Esophagus squamous epithelium (tissue), 5 donors: Measurements from ENCODE around the gene TPRKB. TPM values are rescaled to one million over a fixed set of nuclear protein-coding genes. Genes with fewer than 3 reads are reported as not detected.
"Not testable (repeated sequence)": the region's sequence is repeated elsewhere in the genome, so short reads cannot be mapped to it uniquely, and the experiment has no call there.

Experiments used
- DNase-seq: peaks from one replicate; lab custom pipeline; 2025; lab: John Stamatoyannopoulos, UW
- H3K27ac ChIP-seq, 4 donors: fragments of 200-600 bp; sonication (generic); one replicate each; pipeline ENCODE4 v1.5.1; 2016 to 2019; ENCODE audit warnings: mild to moderate bottlenecking in 1 of 4
- H3K27me3 ChIP-seq, 4 donors: fragments of 200-600 bp; sonication (generic); 1 replicate in 3 of 4; 2 replicates in 1 of 4; pipeline versions ENCODE4 v1.5.1 to v1.6.0; 2017 to 2021; ENCODE audit warnings: antibody characterized with exemption in 1 of 4
- H3K36me3 ChIP-seq, 3 donors: fragments of 200-600 bp; sonication (generic); one replicate each; pipeline ENCODE4 v1.5.1; 2016 to 2019
- H3K4me1 ChIP-seq, 3 donors: fragments of 200-600 bp; sonication (generic); one replicate each; pipeline ENCODE4 v1.5.1; 2017 to 2019
- H3K4me3 ChIP-seq, 4 donors: fragments of 200-600 bp; sonication (generic); 1 replicate in 3 of 4; 2 replicates in 1 of 4; pipeline ENCODE4 v1.5.1; 2016 to 2019; ENCODE audit warnings: mild to moderate bottlenecking in 2 of 4, moderate library complexity in 1 of 4
- H3K9me3 ChIP-seq, 3 donors: fragments of 200-600 bp; sonication (generic); one replicate each; pipeline ENCODE4 v1.5.1; 2016 to 2019
- POLR2A ChIP-seq, 4 donors: fragments of 450-650 bp; IDR thresholded peaks; one replicate each; pipeline ENCODE4 v1.6.1; 2017; ENCODE audit warnings: antibody characterized with exemption in 4 of 4, mild to moderate bottlenecking in 4 of 4, moderate library complexity in 3 of 4
- WGBS, 2 donors: methylation state at CpG; one replicate each; pipeline ENCODE4 v1.1.5; 2018; 5-methylcytosine and 5-hydroxymethylcytosine counted together
- intact Hi-C: fragments of 100-400 bp; cut with DNase I; formaldehyde crosslinking; loops from one replicate; pipeline ENCODE4 v1.15.0; 2022
- total RNA-seq, 4 donors: library from RNA; depleted of rRNA; stranded (reverse); fragments of >200 nt; gene quantifications; one replicate each; pipeline ENCODE4 v1.1.0, GENCODE V29; 2016
- TF ChIP-seq, protein P1 (sequence below), 6 experiments: fragments of 450-650 bp in 4 of 6; fragments of 200-600 bp in 2 of 6; sonication (generic) in 2 of 6; IDR thresholded peaks; one replicate each; pipeline ENCODE4 v1.5.1; 2016 to 2019; ENCODE audit warnings: antibody characterized with exemption in 6 of 6, mild to moderate bottlenecking in 4 of 6, moderate library complexity in 4 of 6
- donor health status: DM: yes; HTN: yes; CAD: no.

Gene TPRKB
- total RNA-seq, 4 donors from 2014 or later: 23.3 to 49.8 (median 44.9) TPM

DNA sequence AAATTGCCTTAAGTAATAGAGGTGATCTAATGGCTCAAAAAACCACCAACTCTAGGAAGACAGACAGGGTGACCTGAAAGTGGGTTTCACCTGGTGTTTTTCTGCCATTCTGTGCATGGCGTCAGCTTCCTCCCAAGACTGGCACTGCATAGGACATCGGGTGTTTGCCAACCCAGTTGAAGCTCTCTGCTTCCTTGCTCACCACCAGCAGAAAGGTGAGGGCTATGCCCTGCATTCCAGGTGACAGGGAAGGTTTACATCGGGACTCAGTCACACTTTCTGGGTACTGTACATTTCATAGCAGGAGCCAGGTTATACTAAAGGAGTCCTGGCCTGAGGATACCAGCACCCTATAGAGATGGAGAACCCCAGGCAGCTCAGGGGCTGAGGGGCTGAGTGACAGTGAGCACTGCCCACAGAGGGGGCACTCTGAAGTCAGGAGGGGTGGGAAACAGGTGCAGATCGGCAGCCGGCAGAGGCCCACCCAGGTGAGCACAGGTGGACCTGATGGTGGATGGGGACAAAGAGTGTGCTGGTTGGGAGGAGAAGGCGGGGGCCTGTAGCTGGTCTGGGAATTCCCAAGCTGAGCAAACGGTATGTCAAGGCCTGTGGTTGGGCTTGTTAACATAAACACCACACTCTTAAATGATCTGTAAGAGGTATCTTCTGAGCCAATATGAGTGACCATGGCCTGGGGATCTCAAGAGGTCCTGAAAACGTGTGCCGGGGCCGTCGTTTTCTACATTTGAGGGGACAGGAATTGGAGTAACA is 18.1 kb downstream of the TPRKB start:
- H3K4me1 ChIP-seq: peaks cover 0 to 5% (median 0%) of the 10 kb centered on the region in 3 donors
- intact Hi-C loops: no loop called here
- no peaks in the 10 kb centered on the region for H3K9me3 ChIP-seq
- WGBS, 2 donors: 73 to 77% methylated on average over 7 to 10 of the region's 11 CpGs
- H3K27ac ChIP-seq: no peak overlapping the region
- no peak for TF ChIP-seq POLR2A (IDR thresholded peaks at IDR 0.05)
- TF ChIP-seq, protein P1, sequence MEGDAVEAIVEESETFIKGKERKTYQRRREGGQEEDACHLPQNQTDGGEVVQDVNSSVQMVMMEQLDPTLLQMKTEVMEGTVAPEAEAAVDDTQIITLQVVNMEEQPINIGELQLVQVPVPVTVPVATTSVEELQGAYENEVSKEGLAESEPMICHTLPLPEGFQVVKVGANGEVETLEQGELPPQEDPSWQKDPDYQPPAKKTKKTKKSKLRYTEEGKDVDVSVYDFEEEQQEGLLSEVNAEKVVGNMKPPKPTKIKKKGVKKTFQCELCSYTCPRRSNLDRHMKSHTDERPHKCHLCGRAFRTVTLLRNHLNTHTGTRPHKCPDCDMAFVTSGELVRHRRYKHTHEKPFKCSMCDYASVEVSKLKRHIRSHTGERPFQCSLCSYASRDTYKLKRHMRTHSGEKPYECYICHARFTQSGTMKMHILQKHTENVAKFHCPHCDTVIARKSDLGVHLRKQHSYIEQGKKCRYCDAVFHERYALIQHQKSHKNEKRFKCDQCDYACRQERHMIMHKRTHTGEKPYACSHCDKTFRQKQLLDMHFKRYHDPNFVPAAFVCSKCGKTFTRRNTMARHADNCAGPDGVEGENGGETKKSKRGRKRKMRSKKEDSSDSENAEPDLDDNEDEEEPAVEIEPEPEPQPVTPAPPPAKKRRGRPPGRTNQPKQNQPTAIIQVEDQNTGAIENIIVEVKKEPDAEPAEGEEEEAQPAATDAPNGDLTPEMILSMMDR (IDR thresholded peaks at IDR 0.05): no peak
- no peaks in the 10 kb centered on the region for H3K27me3 ChIP-seq
- DNase-seq: no peak
- H3K4me3 ChIP-seq: no peak overlapping the region
- H3K36me3 ChIP-seq: no peaks in the 10 kb centered on the region

DNA sequence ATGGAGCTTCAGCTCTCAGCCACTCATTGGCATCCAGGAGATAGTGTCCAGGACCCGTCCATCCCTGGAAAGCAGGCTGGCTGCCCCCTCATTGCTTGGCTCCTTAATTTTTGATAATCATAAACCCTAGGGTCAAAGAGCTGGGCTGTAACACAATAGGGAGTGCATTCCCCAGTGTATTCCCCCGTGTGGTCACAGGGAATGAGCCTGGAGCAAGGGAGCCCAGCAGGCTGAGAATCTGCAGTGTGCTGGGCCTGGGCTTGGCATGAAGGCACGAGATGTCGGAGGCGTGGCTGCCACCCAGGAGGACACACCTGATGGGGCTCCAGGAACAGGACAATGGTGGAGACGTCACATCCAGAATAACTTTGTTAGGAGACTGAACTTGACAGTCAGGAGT is 18.7 kb downstream of the TPRKB start:
- H3K9me3 ChIP-seq: no peaks in the 10 kb centered on the region
- intact Hi-C loops: no loop called here
- no peak overlapping the region for H3K4me3 ChIP-seq
- H3K27me3 ChIP-seq: no peaks in the 10 kb centered on the region
- H3K27ac ChIP-seq: no peak overlapping the region
- WGBS, 2 donors: 84 to 86% methylated on average over 1 to 5 of the region's 6 CpGs
- TF ChIP-seq, protein P1 (IDR thresholded peaks at IDR 0.05): no peak
- no peak for TF ChIP-seq POLR2A (IDR thresholded peaks at IDR 0.05)
- no peak for DNase-seq
- H3K4me1 ChIP-seq: peaks cover 0 to 5% (median 0%) of the 10 kb centered on the region in 3 donors
- no peaks in the 10 kb centered on the region for H3K36me3 ChIP-seq

DNA sequence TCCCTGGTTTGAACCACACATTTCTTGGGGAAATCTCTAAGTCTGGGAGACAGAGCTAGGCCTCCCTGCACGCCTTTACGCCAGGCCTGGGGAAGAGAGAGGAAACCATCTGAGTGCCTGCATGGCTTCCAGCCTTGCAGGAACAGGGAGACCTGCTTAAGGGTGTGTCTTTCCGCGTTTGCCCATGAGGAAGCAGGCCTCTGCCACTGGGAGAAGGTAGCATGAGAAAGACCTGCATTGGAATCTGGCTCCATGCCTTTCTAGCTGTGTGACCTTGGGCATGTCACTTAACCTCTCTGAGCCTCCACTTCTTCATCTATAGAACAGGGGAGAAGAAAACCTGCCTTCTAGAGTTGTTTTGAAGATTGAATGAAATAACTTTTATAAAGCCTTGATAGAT is 19.4 kb downstream of the TPRKB start:
- H3K27me3 ChIP-seq, intact Hi-C loops, H3K4me1 ChIP-seq, DNase-seq, H3K9me3 ChIP-seq, H3K36me3 ChIP-seq, H3K27ac ChIP-seq, H3K4me3 ChIP-seq: not testable (repeated sequence)
- no CpG with 5 or more reads among the region's 4 CpGs for WGBS, 2 donors

DNA sequence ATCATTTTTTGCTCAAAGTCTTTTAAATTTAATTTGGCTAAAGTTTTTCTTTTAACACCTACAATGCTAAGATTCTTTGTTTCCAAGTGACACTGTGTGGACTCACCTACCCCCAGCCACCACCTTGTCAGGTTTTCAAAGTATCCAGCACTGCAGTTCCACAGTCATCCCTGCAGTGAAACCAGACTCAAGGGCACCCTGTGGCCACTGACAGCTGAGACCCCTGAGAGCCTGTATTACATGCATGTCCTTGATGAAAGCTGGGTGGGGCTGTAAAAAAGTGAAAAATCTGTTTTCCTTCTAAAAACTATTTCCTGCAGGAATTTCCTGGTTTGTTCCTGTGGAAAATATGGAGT is 19.9 kb downstream of the TPRKB start:
- Histone ChIP-seq H3K4me3 (no peak overlapping the region), H3K4me1 (peaks cover 0 to 5% (median 0%) of the 10 kb centered on the region in 3 donors), H3K9me3 (no peaks in the 10 kb centered on the region), H3K27ac (peak overlapping the region in 1 of 4 donors; percentile 50), H3K36me3 (no peaks in the 10 kb centered on the region), H3K27me3 (no peaks in the 10 kb centered on the region)
- DNase-seq: no peak
- intact Hi-C loops: no loop called here
- TF ChIP-seq, protein P1 (IDR thresholded peaks at IDR 0.05): no peak
- TF ChIP-seq POLR2A (IDR thresholded peaks at IDR 0.05): no peak

DNA sequence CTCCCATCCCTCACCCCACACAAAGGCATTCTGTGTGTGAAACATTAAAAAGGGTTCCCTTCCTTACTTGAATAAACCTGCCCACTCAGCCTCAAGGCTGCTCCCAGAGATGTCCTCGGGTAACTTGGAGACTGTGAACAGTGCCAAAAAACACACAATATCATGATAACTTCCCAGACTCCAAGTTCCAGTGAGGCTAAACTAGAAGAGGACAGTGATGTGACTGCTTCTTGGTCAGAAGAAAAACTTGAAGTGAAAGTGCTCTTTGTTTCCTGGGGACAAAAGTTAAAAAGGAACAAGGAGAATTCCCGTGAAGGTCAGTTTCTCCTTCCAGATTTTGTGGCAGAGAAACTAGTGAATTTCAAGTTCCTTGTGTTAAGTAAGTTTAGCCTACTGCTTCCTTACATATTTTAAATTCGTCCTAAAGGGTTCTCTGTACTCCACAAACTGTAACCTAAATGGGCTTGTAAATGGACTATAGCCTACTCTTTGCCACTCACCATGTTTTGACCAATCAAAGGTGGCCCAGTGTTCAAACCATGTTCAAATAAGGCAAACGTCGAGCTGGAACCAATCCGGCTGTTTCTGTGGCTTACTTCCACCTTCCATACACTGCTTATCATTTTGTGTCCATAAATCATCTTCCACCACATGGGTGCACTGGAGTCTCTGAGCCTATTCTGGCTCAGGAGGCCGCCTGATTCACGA is 20.4 kb downstream of the TPRKB start:
- Histone ChIP-seq H3K9me3 (no peaks in the 10 kb centered on the region), H3K27me3 (no peaks in the 10 kb centered on the region), H3K36me3 (no peaks in the 10 kb centered on the region), H3K4me3 (no peak overlapping the region), H3K4me1 (peaks cover 0 to 5% (median 0%) of the 10 kb centered on the region in 3 donors), H3K27ac (peak overlapping the region in 1 of 4 donors; percentile 50)
- no peak for DNase-seq
- TF ChIP-seq POLR2A (IDR thresholded peaks at IDR 0.05): no peak
- TF ChIP-seq, protein P1 (IDR thresholded peaks at IDR 0.05): no peak
- intact Hi-C loops: no loop called here
- WGBS, 2 donors: 28 to 44% methylated on average over 8 of the region's 8 CpGs
